CD4-positive, alpha-beta T cell (primary cell): Measurements from ENCODE around the gene ADGRG7. TPM values are rescaled to one million over a fixed set of nuclear protein-coding genes. Genes with fewer than 3 reads are reported as not detected.

Experiments used
- ATAC-seq: fragments of 200-7000 bp; cut with Tn5 transposase; one replicate; pipeline ENCODE4 v1.10.0; 2022; ENCODE audit warnings: mild to moderate bottlenecking; ENCODE audit not compliant: poor library complexity
- CTCF ChIA-PET: fragments of 350-600 bp; sonication (Branson Sonifier 250); formaldehyde crosslinking; loops from one replicate; lab custom pipeline; 2021; ENCODE audit warnings: antibody characterized with exemption, inconsistent platforms; lab: Charles Lee
- POLR2A ChIA-PET: fragments of 350-600 bp; sonication (Branson Sonifier 250); formaldehyde crosslinking; loops from one replicate; lab custom pipeline; 2021; ENCODE audit warnings: antibody characterized with exemption, inconsistent platforms; lab: Charles Lee
- DNase-seq, 14 experiments: peaks; one replicate each; pipeline ENCODE4 v3.0.0-alpha.2; 2013 to 2020; ENCODE audit warnings: mixed read lengths in 2 of 14
- H3K27ac ChIP-seq, 2 donors: one replicate each; pipeline versions ENCODE4 v1.5.1 to v1.7.0; 2013; ENCODE audit warnings: low read length in 2 of 2, low read depth in 1 of 2, mild to moderate bottlenecking in 1 of 2
- H3K27me3 ChIP-seq, 2 experiments: 1 replicate in 1 of 2; 2 replicates in 1 of 2; pipeline versions ENCODE4 v1.6.1 to v1.7.0; 2013; ENCODE audit warnings: low read length in 2 of 2, control low read depth in 1 of 2, mild to moderate bottlenecking in 1 of 2, moderate library complexity in 1 of 2; ENCODE audit not compliant: insufficient read depth in 2 of 2, control insufficient read depth in 1 of 2
- H3K36me3 ChIP-seq: one replicate; pipeline ENCODE4 v1.6.1; 2013; ENCODE audit warnings: low read length, control low read depth; ENCODE audit not compliant: insufficient read depth
- H3K4me1 ChIP-seq: one replicate; pipeline ENCODE4 v1.6.1; 2013; ENCODE audit warnings: low read length, control low read depth; ENCODE audit not compliant: insufficient read depth
- H3K4me3 ChIP-seq: one replicate; pipeline ENCODE4 v1.5.1; 2013; ENCODE audit warnings: mild to moderate bottlenecking, low read length, moderate library complexity
- H3K9me3 ChIP-seq, 2 experiments: 1 replicate in 1 of 2; 2 replicates in 1 of 2; pipeline versions ENCODE4 v1.6.1 to v1.7.0; 2013; ENCODE audit warnings: low read length in 2 of 2, mild to moderate bottlenecking in 2 of 2, control low read depth in 1 of 2, moderate library complexity in 1 of 2; ENCODE audit not compliant: control insufficient read depth in 1 of 2, insufficient read depth in 1 of 2
- H3K27ac Mint-ChIP-seq: one replicate; pipeline ENCODE4 v1.8.0; 2020; ENCODE audit warnings: mixed read lengths
- H3K27me3 Mint-ChIP-seq: one replicate; pipeline ENCODE4 v1.8.0; 2021; ENCODE audit warnings: mixed read lengths
- H3K36me3 Mint-ChIP-seq: one replicate; pipeline ENCODE4 v1.8.0; 2021; ENCODE audit warnings: low read depth, mixed read lengths
- H3K4me1 Mint-ChIP-seq: one replicate; pipeline ENCODE4 v1.8.0; 2021; ENCODE audit warnings: low read depth, mixed read lengths
- H3K4me3 Mint-ChIP-seq: one replicate; pipeline ENCODE4 v1.8.0; 2020; ENCODE audit warnings: mild to moderate bottlenecking, mixed read lengths
- H3K9me3 Mint-ChIP-seq: one replicate; pipeline ENCODE4 v1.8.0; 2020; ENCODE audit warnings: mixed read lengths
- CTCF ChIP-seq: fragments of 200-600 bp; IDR thresholded peaks from one replicate; pipeline ENCODE4 v1.8.0; 2022; ENCODE audit warnings: antibody characterized with exemption, mild to moderate bottlenecking
- intact Hi-C, 2 experiments: fragments of 100-400 bp; cut with DNase I in 1 of 2; cut with micrococcal nuclease in 1 of 2; formaldehyde crosslinking; loops; one replicate each; pipeline versions ENCODE4 v1.15.1 to v1.9.0; 2023 to 2025; cut with DNase I, micrococcal nuclease
- total RNA-seq, 174 experiments: library from RNA in 2 of 174; stranded (reverse) in 2 of 174; gene quantifications; one replicate each; pipeline ENCODE4 v1.2.3 and lab custom pipeline; 2021 to 2026

The ADGRG7 gene
- total RNA-seq, 2 experiments from 2014 or later, result not detected

GRCh38 chr3:100630664-100631063, 21.3 kb downstream of the ADGRG7 start:
- Mint-ChIP-seq H3K27ac (no peak overlapping the region), H3K4me3 (no peak overlapping the region), H3K27me3 (peaks cover 10% of the 10 kb centered on the region), H3K36me3 (no peaks in the 10 kb centered on the region), H3K9me3 (no peaks in the 10 kb centered on the region), H3K4me1 (no peaks in the 10 kb centered on the region)
- intact Hi-C loops, result no loop called here
- Histone ChIP-seq H3K36me3 (no peaks in the 10 kb centered on the region), H3K27me3 (peaks cover 3 to 6% of the 10 kb centered on the region in 2 experiments), H3K27ac (no peak overlapping the region), H3K4me3 (no peak overlapping the region), H3K9me3 (no peaks in the 10 kb centered on the region), H3K4me1 (no peaks in the 10 kb centered on the region)
- ChIA-PET POLR2A (no interaction called here), CTCF (no interaction called here)
- no peak for TF ChIP-seq CTCF
- DNase-seq (no peak), ATAC-seq (no peak)

- Mint-ChIP-seq H3K9me3 (no peaks in the 10 kb centered on the region), H3K27ac (no peak overlapping the region), H3K4me3 (no peak overlapping the region), H3K27me3 (peaks cover 10% of the 10 kb centered on the region), H3K4me1 (no peaks in the 10 kb centered on the region), H3K36me3 (no peaks in the 10 kb centered on the region)
- ATAC-seq, result no peak
- ChIA-PET POLR2A (no interaction called here), CTCF (no interaction called here)
- peaks cover 3 to 6% of the 10 kb centered on the region in 2 experiments for H3K27me3 ChIP-seq
- no peaks in the 10 kb centered on the region for H3K36me3 ChIP-seq
- H3K4me1 ChIP-seq, result no peaks in the 10 kb centered on the region
- intact Hi-C loops, result no loop called here
- TF ChIP-seq CTCF, result no peak
- no peak for DNase-seq
- H3K27ac ChIP-seq, result no peak overlapping the region
- no peaks in the 10 kb centered on the region for H3K9me3 ChIP-seq
- no peak overlapping the region for H3K4me3 ChIP-seq
These were observed 21.8 kb downstream of the ADGRG7 start for GRCh38 chr3:100631236-100631635.

GRCh38 chr3:100634493-100635272, 25.3 kb downstream of the ADGRG7 start:
- no peak for TF ChIP-seq CTCF
- Mint-ChIP-seq H3K4me3 (no peak overlapping the region), H3K9me3 (no peaks in the 10 kb centered on the region), H3K27me3 (peaks cover 10% of the 10 kb centered on the region), H3K4me1 (no peaks in the 10 kb centered on the region), H3K27ac (no peak overlapping the region), H3K36me3 (no peaks in the 10 kb centered on the region)
- CTCF ChIA-PET, result no interaction called here
- no peaks in the 10 kb centered on the region for H3K9me3 ChIP-seq
- no peaks in the 10 kb centered on the region for H3K36me3 ChIP-seq
- no peaks in the 10 kb centered on the region for H3K4me1 ChIP-seq
- no peak overlapping the region for H3K4me3 ChIP-seq
- intact Hi-C loops, result no loop called here
- H3K27me3 ChIP-seq, result peaks cover 3 to 6% of the 10 kb centered on the region in 2 experiments
- DNase-seq (peak in 6 of 14 experiments; percentile 2 to 26 (median 16)), ATAC-seq (no peak)
- POLR2A ChIA-PET, result no interaction called here
- H3K27ac ChIP-seq, result no peak overlapping the region
